A673 (cell line): Measurements from ENCODE around the gene SGMS2. TPM values are rescaled to one million over a fixed set of nuclear protein-coding genes. Genes with fewer than 3 reads are reported as not detected.

Experiments used
- BruUV-seq: library from RNA; stranded (reverse); fragments of 400-500 nt; replicated peaks from 2 replicates; lab custom pipeline; 2021; lab: Mats Ljungman, UMichigan
- CTCF ChIA-PET: fragments of 300-600 bp; sonication (Branson Sonifier 250); formaldehyde crosslinking; loops from one replicate; lab custom pipeline; 2022; ENCODE audit warnings: antibody characterized with exemption; lab: Charles Lee
- POLR2A ChIA-PET: fragments of 300-600 bp; sonication (Branson Sonifier 250); formaldehyde crosslinking; loops from one replicate; lab custom pipeline; 2022; ENCODE audit warnings: antibody characterized with exemption; ENCODE audit not compliant: low non-redundant PET; lab: Charles Lee
- DNase-seq: peaks from one replicate; pipeline ENCODE4 v3.0.0-alpha.2; 2015; ENCODE audit warnings: low spot score
- H3K27ac ChIP-seq: fragments of 200-600 bp; sonication (generic); 2 replicates; pipeline ENCODE4 v1.5.1; 2016; ENCODE audit warnings: mixed run types, low read depth, mild to moderate bottlenecking, mixed read lengths, antibody characterized with exemption, low read length; ENCODE audit not compliant: poor library complexity, severe bottlenecking
- H3K27me3 ChIP-seq: fragments of 200-600 bp; sonication (generic); replicated peaks from 2 replicates; pipeline ENCODE4 v1.6.1; 2017; ENCODE audit warnings: mixed run types, low read depth, mild to moderate bottlenecking, mixed read lengths, antibody characterized with exemption, low read length; ENCODE audit not compliant: insufficient read depth, poor library complexity
- H3K36me3 ChIP-seq: fragments of 200-600 bp; sonication (generic); 2 replicates; pipeline ENCODE4 v1.6.1; 2016; ENCODE audit warnings: mixed run types, mild to moderate bottlenecking, mixed read lengths, antibody characterized with exemption, low read length; ENCODE audit not compliant: insufficient read depth, poor library complexity, severe bottlenecking
- H3K4me1 ChIP-seq: fragments of 200-600 bp; sonication (generic); 2 replicates; pipeline ENCODE4 v1.6.1; 2017; ENCODE audit warnings: mixed run types, mild to moderate bottlenecking, mixed read lengths, antibody characterized with exemption, low read length; ENCODE audit not compliant: insufficient read depth, poor library complexity, severe bottlenecking
- H3K4me3 ChIP-seq: fragments of 200-600 bp; sonication (generic); 2 replicates; pipeline ENCODE4 v1.5.1; 2016; ENCODE audit warnings: low read depth, mixed run types, mild to moderate bottlenecking, mixed read lengths, low read length; ENCODE audit not compliant: poor library complexity, severe bottlenecking
- H3K9me3 ChIP-seq: fragments of 200-600 bp; sonication (generic); 2 replicates; pipeline ENCODE4 v1.6.1; 2016; ENCODE audit warnings: mixed run types, low read depth, mild to moderate bottlenecking, mixed read lengths, antibody characterized with exemption, low read length; ENCODE audit not compliant: poor library complexity, severe bottlenecking
- CTCF ChIP-seq: fragments of 300-800, 200-600 bp; sonication (generic); conservative IDR thresholded peaks from 2 replicates; pipeline ENCODE4 v1.5.1; 2017; ENCODE audit warnings: low read depth, mild to moderate bottlenecking, antibody characterized with exemption, low read length, moderate library complexity, mixed read lengths
- EZH2 ChIP-seq: fragments of 200-600 bp; sonication (generic); IDR thresholded peaks from 2 replicates; pipeline ENCODE4 v1.6.1; 2017; ENCODE audit warnings: borderline replicate concordance, low read depth, mild to moderate bottlenecking, mixed read lengths, antibody characterized with exemption, low read length; ENCODE audit not compliant: poor library complexity, severe bottlenecking
- intact Hi-C: fragments of 100-400 bp; cut with micrococcal nuclease; formaldehyde crosslinking; loops from one replicate; pipeline ENCODE4 v1.10.0; 2022; ENCODE audit not compliant: unreplicated experiment
- total RNA-seq: library from RNA; stranded (reverse); gene quantifications from 2 replicates; pipeline ENCODE4 v1.2.3, GENCODE V29; 2021

Gene SGMS2
- total RNA-seq, 1 experiment from 2014 or later, result 4.3 TPM

GRCh38 chr4:107939307-107939706 is 114.6 kb downstream of the SGMS2 start:
- intact Hi-C loops, result no loop called here
- Histone ChIP-seq H3K9me3 (no peaks in the 10 kb centered on the region), H3K36me3 (no peaks in the 10 kb centered on the region), H3K4me3 (no peak overlapping the region), H3K4me1 (no peaks in the 10 kb centered on the region), H3K27ac (no peak overlapping the region), H3K27me3 (no peaks in the 10 kb centered on the region)
- ChIA-PET CTCF (no interaction called here), POLR2A (no interaction called here)
- DNase-seq, result no peak
- no TSS peak for BruUV-seq
- TF ChIP-seq EZH2 (no peak), CTCF (no peak)

- CTCF ChIA-PET, result no interaction called here
Measured at GRCh38 chr4:107945809-107946208, 121.1 kb downstream of the SGMS2 start.

GRCh38 chr4:107950746-107951540 is 126.2 kb downstream of the SGMS2 start:
- POLR2A ChIA-PET, result no interaction called here
- BruUV-seq, result no TSS peak
- no peak overlapping the region for H3K27ac ChIP-seq

More at GRCh38 chr4:107945809-107946208, 121.1 kb downstream of the SGMS2 start:
- Histone ChIP-seq H3K4me1 (no peaks in the 10 kb centered on the region), H3K9me3 (no peaks in the 10 kb centered on the region), H3K27me3 (no peaks in the 10 kb centered on the region), H3K4me3 (no peak overlapping the region), H3K36me3 (no peaks in the 10 kb centered on the region), H3K27ac (no peak overlapping the region)
- intact Hi-C loops, result no loop called here
- BruUV-seq, result no TSS peak
- POLR2A ChIA-PET, result no interaction called here
- DNase-seq, result no peak
- TF ChIP-seq EZH2 (no peak), CTCF (no peak)

More at GRCh38 chr4:107950746-107951540, 126.2 kb downstream of the SGMS2 start:
- no peaks in the 10 kb centered on the region for H3K4me1 ChIP-seq
- CTCF ChIA-PET, result no interaction called here
- no peaks in the 10 kb centered on the region for H3K36me3 ChIP-seq
- TF ChIP-seq CTCF (no peak), EZH2 (no peak)
- H3K9me3 ChIP-seq, result no peaks in the 10 kb centered on the region
- H3K4me3 ChIP-seq, result no peak overlapping the region
- no peaks in the 10 kb centered on the region for H3K27me3 ChIP-seq
- intact Hi-C loops, result no loop called here
- DNase-seq, result no peak
